GM12801 (cell line): ENCODE results near the gene AIFM2.

Experiments
- CTCF ChIP-seq: IDR thresholded peaks from one replicate; pipeline ENCODE4 v1.5.1; 2011; ENCODE audit warnings: control low read depth; ENCODE audit not compliant: insufficient read length; ENCODE audit errors: extremely low read depth

The AIFM2 gene

GRCh38 chr10:70144372-70145110, 11.9 kb upstream of the AIFM2 start:
- TF ChIP-seq CTCF = no peak

- no peak for TF ChIP-seq CTCF
Measured at GRCh38 chr10:70142555-70142954, 9.9 kb upstream of the AIFM2 start.

GRCh38 chr10:70140297-70140696, 7.7 kb upstream of the AIFM2 start:
- no peak for TF ChIP-seq CTCF

GRCh38 chr10:70139997-70140250, 7.3 kb upstream of the AIFM2 start:
- no peak for TF ChIP-seq CTCF

GRCh38 chr10:70139151-70139996, 6.7 kb upstream of the AIFM2 start:
- TF ChIP-seq CTCF = no peak

- no peak for TF ChIP-seq CTCF
Measured at GRCh38 chr10:70137927-70138883, 5.6 kb upstream of the AIFM2 start.

GRCh38 chr10:70137135-70137534, 4.5 kb upstream of the AIFM2 start:
- no peak for TF ChIP-seq CTCF
